ENCODE measurements around the gene HLTF. TPM values are rescaled to one million over a fixed set of nuclear protein-coding genes. Genes with fewer than 3 reads are reported as not detected.

The HLTF gene
- total and polyA plus RNA-seq, 2 experiments from 2014 or later = 89.5 to 146 TPM

DNA sequence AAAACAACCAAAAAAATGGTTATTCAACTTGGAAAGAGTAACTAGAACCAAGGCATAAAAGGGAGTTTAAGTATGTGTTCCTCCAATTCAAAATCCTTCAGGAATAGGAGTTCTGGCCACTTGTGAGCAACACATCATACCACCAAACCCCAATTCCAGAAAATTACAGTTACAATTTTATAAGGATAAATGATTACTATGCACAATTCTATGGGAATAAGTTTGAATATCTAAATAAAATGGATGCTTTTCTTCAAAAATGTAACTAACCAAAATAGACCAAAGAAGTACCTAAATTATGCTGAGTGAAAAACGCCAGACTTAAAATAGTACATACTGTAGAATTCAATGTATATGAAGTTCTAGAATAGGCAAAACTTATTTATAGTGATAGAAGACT is 4.6 kb downstream of the HLTF start:
- peaks cover 2% of the 10 kb centered on the region for H3K9me3 Mint-ChIP-seq
- no peak overlapping the region for H3K27ac Mint-ChIP-seq
- peaks cover 28% of the 10 kb centered on the region for H3K36me3 Mint-ChIP-seq (ENCODE audit: low read depth)
- Histone ChIP-seq H3F3A (replicated peaks; ENCODE audit: low read depth) (no peaks in the 10 kb centered on the region), H3K36me3 (ENCODE audit: insufficient read depth) (peaks cover 10% of the 10 kb centered on the region; the same call in 1 of the 2 replicates), H3K4me3 (no peak overlapping the region), H3K4me1 (ENCODE audit: insufficient read depth) (peaks cover 14% of the 10 kb centered on the region), H3K9me2 (ENCODE audit: insufficient read depth) (no peaks in the 10 kb centered on the region), H4K20me1 (replicated peaks; ENCODE audit: insufficient read depth) (peaks cover 28% of the 10 kb centered on the region), H3K4me2 (no peak overlapping the region), H3K27ac (ENCODE audit: low read depth) (no peak overlapping the region), H2AFZ (no peak overlapping the region), H3K79me2 (replicated peaks; ENCODE audit: insufficient read depth) (peaks cover 84% of the 10 kb centered on the region), H3K27me3 (ENCODE audit: insufficient read depth) (peaks cover 6% of the 10 kb centered on the region; the same call in 1 of the 2 replicates)
- ATAC-seq (no peak), DNase-seq (ENCODE audit: low spot score) (no peak)
- H3K4me3 Mint-ChIP-seq = no peak overlapping the region
- H3K4me1 Mint-ChIP-seq = peaks cover 17% of the 10 kb centered on the region
- TF ChIP-seq ZNF331 (CRISPR knock-in tag; IDR thresholded peaks at IDR 0.05; ENCODE audit: low read depth) (no peak), JUNB (IDR thresholded peaks at IDR 0.05; ENCODE audit: unreplicated experiment) (no peak), ETS1 (IDR thresholded peaks at IDR 0.05) (no peak), STAT1 (IDR thresholded peaks at IDR 0.05; ENCODE audit: unreplicated experiment) (no peak), CREB1 (CRISPR knock-in tag; IDR thresholded peaks at IDR 0.05; ENCODE audit: low read depth) (no peak), NANOG (IDR thresholded peaks at IDR 0.05; ENCODE audit: borderline replicate concordance) (no peak), EZH2 (IDR thresholded peaks at IDR 0.05; ENCODE audit: low read depth, unreplicated experiment) (no peak), EZH2phosphoT487 (IDR thresholded peaks at IDR 0.05; ENCODE audit: unreplicated experiment) (no peak), ZNF114 (CRISPR knock-in tag; IDR thresholded peaks at IDR 0.05) (no peak), POLR2AphosphoS5 (IDR thresholded peaks at IDR 0.05; ENCODE audit: low read depth) (no peak)
- TF ChIP-seq, protein P1, sequence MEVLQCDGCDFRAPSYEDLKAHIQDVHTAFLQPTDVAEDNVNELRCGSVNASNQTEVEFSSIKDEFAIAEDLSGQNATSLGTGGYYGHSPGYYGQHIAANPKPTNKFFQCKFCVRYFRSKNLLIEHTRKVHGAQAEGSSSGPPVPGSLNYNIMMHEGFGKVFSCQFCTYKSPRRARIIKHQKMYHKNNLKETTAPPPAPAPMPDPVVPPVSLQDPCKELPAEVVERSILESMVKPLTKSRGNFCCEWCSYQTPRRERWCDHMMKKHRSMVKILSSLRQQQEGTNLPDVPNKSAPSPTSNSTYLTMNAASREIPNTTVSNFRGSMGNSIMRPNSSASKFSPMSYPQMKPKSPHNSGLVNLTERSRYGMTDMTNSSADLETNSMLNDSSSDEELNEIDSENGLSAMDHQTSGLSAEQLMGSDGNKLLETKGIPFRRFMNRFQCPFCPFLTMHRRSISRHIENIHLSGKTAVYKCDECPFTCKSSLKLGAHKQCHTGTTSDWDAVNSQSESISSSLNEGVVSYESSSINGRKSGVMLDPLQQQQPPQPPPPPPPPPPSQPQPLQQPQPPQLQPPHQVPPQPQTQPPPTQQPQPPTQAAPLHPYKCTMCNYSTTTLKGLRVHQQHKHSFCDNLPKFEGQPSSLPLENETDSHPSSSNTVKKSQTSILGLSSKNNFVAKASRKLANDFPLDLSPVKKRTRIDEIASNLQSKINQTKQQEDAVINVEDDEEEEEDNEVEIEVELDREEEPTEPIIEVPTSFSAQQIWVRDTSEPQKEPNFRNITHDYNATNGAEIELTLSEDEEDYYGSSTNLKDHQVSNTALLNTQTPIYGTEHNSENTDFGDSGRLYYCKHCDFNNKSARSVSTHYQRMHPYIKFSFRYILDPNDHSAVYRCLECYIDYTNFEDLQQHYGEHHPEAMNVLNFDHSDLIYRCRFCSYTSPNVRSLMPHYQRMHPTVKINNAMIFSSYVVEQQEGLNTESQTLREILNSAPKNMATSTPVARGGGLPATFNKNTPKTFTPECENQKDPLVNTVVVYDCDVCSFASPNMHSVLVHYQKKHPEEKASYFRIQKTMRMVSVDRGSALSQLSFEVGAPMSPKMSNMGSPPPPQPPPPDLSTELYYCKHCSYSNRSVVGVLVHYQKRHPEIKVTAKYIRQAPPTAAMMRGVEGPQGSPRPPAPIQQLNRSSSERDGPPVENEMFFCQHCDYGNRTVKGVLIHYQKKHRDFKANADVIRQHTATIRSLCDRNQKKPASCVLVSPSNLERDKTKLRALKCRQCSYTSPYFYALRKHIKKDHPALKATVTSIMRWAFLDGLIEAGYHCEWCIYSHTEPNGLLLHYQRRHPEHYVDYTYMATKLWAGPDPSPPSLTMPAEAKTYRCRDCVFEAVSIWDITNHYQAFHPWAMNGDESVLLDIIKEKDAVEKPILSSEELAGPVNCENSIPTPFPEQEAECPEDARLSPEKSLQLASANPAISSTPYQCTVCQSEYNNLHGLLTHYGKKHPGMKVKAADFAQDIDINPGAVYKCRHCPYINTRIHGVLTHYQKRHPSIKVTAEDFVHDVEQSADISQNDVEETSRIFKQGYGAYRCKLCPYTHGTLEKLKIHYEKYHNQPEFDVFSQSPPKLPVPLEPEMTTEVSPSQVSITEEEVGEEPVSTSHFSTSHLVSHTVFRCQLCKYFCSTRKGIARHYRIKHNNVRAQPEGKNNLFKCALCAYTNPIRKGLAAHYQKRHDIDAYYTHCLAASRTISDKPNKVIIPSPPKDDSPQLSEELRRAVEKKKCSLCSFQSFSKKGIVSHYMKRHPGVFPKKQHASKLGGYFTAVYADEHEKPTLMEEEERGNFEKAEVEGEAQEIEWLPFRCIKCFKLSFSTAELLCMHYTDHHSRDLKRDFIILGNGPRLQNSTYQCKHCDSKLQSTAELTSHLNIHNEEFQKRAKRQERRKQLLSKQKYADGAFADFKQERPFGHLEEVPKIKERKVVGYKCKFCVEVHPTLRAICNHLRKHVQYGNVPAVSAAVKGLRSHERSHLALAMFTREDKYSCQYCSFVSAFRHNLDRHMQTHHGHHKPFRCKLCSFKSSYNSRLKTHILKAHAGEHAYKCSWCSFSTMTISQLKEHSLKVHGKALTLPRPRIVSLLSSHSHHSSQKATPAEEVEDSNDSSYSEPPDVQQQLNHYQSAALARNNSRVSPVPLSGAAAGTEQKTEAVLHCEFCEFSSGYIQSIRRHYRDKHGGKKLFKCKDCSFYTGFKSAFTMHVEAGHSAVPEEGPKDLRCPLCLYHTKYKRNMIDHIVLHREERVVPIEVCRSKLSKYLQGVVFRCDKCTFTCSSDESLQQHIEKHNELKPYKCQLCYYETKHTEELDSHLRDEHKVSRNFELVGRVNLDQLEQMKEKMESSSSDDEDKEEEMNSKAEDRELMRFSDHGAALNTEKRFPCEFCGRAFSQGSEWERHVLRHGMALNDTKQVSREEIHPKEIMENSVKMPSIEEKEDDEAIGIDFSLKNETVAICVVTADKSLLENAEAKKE (CRISPR knock-in tag; IDR thresholded peaks at IDR 0.05) = no peak
- TF ChIP-seq, protein P2, sequence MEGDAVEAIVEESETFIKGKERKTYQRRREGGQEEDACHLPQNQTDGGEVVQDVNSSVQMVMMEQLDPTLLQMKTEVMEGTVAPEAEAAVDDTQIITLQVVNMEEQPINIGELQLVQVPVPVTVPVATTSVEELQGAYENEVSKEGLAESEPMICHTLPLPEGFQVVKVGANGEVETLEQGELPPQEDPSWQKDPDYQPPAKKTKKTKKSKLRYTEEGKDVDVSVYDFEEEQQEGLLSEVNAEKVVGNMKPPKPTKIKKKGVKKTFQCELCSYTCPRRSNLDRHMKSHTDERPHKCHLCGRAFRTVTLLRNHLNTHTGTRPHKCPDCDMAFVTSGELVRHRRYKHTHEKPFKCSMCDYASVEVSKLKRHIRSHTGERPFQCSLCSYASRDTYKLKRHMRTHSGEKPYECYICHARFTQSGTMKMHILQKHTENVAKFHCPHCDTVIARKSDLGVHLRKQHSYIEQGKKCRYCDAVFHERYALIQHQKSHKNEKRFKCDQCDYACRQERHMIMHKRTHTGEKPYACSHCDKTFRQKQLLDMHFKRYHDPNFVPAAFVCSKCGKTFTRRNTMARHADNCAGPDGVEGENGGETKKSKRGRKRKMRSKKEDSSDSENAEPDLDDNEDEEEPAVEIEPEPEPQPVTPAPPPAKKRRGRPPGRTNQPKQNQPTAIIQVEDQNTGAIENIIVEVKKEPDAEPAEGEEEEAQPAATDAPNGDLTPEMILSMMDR (conservative IDR thresholded peaks at IDR 0.05; ENCODE audit: low read depth in 2 of 2) = no peak
- TF ChIP-seq, protein P3, sequence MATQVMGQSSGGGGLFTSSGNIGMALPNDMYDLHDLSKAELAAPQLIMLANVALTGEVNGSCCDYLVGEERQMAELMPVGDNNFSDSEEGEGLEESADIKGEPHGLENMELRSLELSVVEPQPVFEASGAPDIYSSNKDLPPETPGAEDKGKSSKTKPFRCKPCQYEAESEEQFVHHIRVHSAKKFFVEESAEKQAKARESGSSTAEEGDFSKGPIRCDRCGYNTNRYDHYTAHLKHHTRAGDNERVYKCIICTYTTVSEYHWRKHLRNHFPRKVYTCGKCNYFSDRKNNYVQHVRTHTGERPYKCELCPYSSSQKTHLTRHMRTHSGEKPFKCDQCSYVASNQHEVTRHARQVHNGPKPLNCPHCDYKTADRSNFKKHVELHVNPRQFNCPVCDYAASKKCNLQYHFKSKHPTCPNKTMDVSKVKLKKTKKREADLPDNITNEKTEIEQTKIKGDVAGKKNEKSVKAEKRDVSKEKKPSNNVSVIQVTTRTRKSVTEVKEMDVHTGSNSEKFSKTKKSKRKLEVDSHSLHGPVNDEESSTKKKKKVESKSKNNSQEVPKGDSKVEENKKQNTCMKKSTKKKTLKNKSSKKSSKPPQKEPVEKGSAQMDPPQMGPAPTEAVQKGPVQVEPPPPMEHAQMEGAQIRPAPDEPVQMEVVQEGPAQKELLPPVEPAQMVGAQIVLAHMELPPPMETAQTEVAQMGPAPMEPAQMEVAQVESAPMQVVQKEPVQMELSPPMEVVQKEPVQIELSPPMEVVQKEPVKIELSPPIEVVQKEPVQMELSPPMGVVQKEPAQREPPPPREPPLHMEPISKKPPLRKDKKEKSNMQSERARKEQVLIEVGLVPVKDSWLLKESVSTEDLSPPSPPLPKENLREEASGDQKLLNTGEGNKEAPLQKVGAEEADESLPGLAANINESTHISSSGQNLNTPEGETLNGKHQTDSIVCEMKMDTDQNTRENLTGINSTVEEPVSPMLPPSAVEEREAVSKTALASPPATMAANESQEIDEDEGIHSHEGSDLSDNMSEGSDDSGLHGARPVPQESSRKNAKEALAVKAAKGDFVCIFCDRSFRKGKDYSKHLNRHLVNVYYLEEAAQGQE (IDR thresholded peaks at IDR 0.05; ENCODE audit: unreplicated experiment) = no peak
- peaks cover 11% of the 10 kb centered on the region for H3K27me3 Mint-ChIP-seq (ENCODE audit: insufficient read depth, low read depth, poor library complexity)

Measured in GM23338 (cell line).